ENCODE results near the gene ERFE.

ERFE gene

GRCh38 chr2:238203973-238204683, 45.4 kb downstream of the ERFE start:
- no peak for DNase-seq (ENCODE audit: low read depth)

GRCh38 chr2:238207006-238207405, 48.2 kb downstream of the ERFE start:
- no peak for DNase-seq (ENCODE audit: low read depth)

DNA sequence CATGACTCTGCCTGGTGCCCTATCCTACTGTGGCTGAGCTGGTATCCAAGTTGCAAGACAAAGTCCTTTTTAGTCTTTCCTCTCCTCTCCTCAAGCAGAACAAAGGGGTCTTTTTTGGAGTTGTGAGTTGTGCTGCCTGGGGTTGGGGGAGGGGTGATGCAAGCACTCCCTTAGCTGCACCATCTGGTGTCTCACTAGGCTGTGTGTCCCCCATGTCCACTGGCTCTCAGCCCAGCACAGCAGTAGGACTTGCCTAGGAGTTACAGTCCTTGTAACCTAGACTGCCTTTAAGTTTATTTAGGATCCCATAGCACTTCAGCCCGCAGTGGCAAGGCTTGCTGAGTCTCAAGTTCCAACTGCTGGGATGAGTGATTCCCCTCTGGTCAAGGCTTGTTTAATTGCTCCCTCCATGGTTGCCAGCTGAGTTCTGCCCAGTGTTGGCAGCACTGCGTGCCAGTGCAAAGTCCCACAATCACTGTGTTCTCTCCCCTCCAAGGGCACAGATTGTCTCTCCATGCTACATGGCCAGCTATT, 57.9 kb downstream of the ERFE start:
- DNase-seq (ENCODE audit: low read depth) = no peak

All from stimulated activated CD8-positive, alpha-beta memory T cell treated with anti-CD3 and anti-CD28 coated beads, Interleukin-15, amount 100 ng/mL, for 1 hour (primary cell).